DMS153 treated with DMSO at 0.1 percent for 48 hours (cell line): Measurements from ENCODE around the gene GPR149.

Experiments used
- DNase-seq: peaks from one replicate; lab custom pipeline; 2025; ENCODE audit not compliant: unreplicated experiment; lab: John Stamatoyannopoulos, UW

GPR149 gene

GRCh38 chr3:154345422-154346122 lies 84.4 kb downstream of the GPR149 start:
- DNase-seq = no peak

DNA sequence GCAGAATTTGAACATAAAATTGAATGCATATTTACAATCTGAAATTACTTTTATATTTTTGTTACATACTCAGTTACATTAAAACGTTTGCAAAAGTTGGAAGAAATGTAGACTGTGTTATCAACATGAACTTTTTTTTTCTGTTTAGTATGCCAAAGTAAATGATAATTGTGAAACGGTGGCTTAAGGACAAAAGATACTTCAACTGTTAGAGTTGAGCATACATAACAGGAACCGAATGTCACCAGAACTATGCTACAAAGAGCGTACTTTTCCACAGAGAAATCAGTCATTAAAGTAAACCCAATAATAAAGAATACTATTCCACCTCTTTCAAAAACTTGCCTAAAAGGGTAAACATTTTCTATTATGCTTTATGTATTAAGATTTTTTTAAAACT lies 91.4 kb downstream of the GPR149 start:
- no peak for DNase-seq

GRCh38 chr3:154338008-154338407 lies 92.0 kb downstream of the GPR149 start:
- DNase-seq = no peak

DNA sequence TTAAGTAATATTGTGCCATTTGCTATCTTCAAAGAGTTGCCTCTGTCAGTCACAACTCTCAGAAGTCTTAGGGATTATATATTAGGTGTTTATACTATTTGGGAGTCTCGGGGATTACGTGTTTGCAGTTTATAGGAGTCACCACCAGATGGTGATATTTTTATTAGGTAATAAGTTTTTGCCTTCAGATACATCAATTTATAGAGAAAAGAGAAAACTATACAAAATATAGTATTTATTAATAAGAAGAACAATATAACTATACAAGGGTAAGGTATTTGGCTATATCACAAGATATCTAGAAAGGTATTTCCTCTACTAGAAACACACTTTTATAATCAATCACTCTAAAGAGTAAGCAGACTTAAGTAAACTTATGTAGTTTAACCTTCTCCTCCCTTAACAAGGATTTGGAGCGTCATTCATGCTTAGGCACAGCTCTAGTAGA lies 95.0 kb downstream of the GPR149 start:
- DNase-seq = peak; percentile 35

GRCh38 chr3:154327871-154328270 lies 102.1 kb downstream of the GPR149 start:
- DNase-seq = no peak

GRCh38 chr3:154324919-154325318 lies 105.1 kb downstream of the GPR149 start:
- DNase-seq = no peak

GRCh38 chr3:154323891-154324738 lies 105.9 kb downstream of the GPR149 start, which contains the start of gene DHX36:
TSS of gene DHX36 (minus strand) at chr3:154324487. CDS start at chr3:154324416, 71 bp downstream.
- peak; percentile 82 for DNase-seq

DNA sequence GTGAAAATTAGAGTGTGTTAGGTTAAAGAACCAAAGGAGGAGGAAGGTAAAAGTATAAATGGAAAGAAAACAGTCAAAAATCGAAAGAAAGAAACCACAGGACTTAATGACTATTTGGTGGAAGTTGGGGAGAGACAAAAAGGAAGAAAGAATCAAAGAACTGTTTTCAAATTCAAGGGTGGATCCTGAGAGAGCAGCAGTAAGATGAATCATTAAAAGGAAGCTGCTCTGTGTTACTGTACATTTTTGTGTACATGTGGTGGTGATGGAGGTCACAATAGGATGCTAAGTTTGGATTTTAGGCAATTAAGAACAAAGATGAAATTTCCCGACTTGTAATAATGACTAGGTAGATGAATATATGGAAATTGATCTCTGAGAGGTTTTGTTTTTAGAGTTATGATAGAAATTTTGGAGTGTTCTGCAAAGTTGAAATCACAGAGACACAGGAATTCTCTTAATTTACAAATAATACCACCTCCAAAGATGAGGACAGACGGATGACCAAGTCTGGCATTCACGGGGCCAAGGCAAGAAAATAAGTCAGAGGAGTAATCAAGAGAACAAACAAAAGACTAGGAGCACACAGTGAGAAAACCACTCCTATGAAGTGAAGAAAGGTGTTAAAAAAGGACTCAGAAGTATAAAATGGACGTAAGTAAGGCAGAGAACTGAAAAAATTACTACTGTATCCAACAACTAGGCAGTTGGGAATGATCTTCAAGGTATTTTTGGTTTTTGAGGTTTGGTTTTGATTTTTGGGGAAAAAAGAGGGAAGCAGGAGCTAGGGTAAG lies 112.8 kb downstream of the GPR149 start:
- no peak for DNase-seq

DNA sequence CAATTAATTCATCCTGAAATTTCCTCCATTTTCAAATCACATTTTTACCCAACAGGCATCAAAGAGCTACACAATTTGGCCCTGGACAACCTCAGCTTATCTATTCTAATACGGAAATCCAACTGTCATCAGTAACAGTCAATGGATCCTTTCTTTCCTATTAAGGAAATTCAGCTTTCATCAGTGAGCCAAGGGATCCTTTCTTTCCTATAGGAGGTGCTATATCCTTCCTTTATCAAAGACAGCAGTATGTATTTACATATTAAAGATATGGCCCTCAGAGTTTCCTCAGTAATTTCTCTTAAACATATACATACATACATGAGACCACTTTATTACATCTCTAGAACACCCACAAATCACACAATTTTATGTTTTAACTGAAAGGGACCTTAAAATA lies 115.8 kb downstream of the GPR149 start:
- DNase-seq = no peak

DNA sequence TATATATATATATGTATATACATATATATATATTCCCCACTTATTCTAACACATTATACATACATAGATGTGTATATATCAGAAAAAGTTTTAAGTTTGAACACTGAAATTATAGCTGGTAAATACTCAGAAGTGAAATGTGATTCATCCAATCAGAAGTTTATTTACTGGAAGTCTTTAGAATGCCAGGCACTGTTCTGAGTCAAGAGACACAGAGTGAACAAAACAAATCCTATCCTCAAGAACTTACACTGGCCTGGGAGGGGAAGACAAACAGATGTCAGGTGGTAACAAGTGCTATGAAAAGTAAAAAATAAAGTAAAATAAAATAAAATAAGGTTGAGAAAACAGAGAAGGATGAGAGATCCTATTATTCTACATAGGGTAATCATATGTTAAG lies 119.2 kb downstream of the GPR149 start:
- no peak for DNase-seq

- no peak for DNase-seq
These were observed 122.6 kb downstream of the GPR149 start for GRCh38 chr3:154307363-154307762.

DNA sequence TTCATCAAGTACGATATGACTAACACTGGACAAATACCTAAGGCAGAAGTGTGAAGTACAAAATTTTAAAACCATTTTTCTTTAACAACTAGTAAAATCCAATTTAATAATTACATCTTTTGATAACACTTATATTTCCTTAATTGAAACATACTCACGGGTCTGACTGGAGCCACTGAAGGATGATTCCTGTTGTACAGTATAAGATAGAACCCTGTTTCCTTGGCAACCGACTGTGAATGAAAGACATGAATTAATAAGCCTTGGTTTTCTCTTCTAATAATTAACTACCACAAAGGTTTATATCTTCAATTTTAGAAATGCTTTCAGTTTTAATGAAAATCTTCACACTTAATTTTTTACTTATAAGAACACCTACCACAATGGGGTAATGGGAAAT lies 125.1 kb downstream of the GPR149 start:
- no peak for DNase-seq

GRCh38 chr3:154304116-154304786 lies 125.7 kb downstream of the GPR149 start:
- DNase-seq = no peak

DNA sequence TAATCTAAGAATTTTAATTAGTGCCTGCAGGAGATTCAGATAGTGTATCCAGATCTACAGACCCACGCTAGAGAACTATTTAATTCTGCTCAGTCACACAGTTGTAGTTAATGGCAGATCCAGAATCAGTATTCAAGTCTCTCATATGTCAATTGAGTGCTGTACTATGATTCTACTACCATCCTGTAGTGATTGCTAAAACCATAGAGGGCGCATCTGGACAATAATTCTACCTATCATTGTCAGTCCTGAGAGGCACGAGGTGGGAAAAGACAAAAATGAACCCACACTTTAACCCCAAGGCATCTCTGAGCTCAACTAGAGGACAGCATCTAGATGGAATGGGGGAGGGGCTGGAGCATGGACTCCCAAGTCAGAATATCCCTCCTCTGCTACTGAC lies 128.4 kb downstream of the GPR149 start:
- DNase-seq = no peak

DNA sequence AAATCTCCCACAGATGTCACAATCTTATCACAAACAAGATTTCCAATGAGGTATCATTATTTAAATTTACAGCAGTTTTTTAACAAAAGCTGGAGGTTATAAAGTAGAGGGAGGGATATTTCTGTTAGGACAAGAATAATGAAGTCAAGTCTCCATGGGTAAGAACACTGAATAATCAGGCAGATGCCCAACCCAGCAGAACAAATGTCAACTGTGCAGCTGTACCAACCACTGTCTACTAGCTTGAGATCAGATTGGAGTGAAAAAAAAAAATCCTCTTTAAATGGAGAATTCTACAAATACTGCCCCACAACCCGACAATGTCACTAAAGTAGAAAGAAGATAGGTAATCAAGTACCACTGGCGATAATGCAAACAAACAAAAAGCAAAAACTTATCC lies 136.0 kb downstream of the GPR149 start:
- DNase-seq = no peak

- DNase-seq = no peak
These were observed 139.8 kb downstream of the GPR149 start for GRCh38 chr3:154290187-154290586.
